GM12878 (cell line): ENCODE results near the gene RREB1. TPM values are rescaled to one million over a fixed set of nuclear protein-coding genes. Genes with fewer than 3 reads are reported as not detected.

Experiments
- USF2 ChIP-seq: IDR thresholded peaks from 2 replicates; pipeline ENCODE4 v1.6.1; 2011; ENCODE audit warnings: low read depth, low read length, improper control_type of control experiment, borderline replicate concordance
- ZNF24 ChIP-seq: fragments of 450-650 bp; IDR thresholded peaks from 2 replicates; pipeline ENCODE4 v1.6.1; 2017; ENCODE audit warnings: antibody characterized with exemption, mild to moderate bottlenecking
- polyA plus RNA-seq, 11 experiments: library from polyadenylated mRNA; depleted of rRNA in 4 of 11; unstranded in 6 of 11; stranded (reverse) in 5 of 11; fragments of >200 nt; fragmentation: Nextera tagmentation in 4 of 11; fragmentation: Illumina TruSeq in 1 of 11; extraction: Ambion mirVana in 4 of 11; extraction: Trizol in 1 of 11; gene quantifications; 1 replicate in 1 of 11; 2 replicates in 10 of 11; pipeline versions ENCODE4 v1.2.1 to v1.2.3, GENCODE V29; 2011 to 2016; ENCODE audit warnings: inconsistent platforms in 2 of 11, missing spikeins in 2 of 11, low read depth in 1 of 11
- total RNA-seq, 4 experiments: library from RNA; depleted of rRNA in 3 of 4; stranded (reverse); fragments of >200 nt in 3 of 4; fragmentation: Illumina TruSeq in 1 of 4; extraction: Trizol in 1 of 4; gene quantifications; 2 replicates each; pipeline versions ENCODE4 v1.2.1 to v1.2.3, GENCODE V29; 2013 to 2021
- TF ChIP-seq, protein P1 (sequence below): fragments of 450-650 bp; IDR thresholded peaks from 2 replicates; pipeline ENCODE4 v1.6.1; 2017; ENCODE audit warnings: mild to moderate bottlenecking, low read depth, inconsistent platforms; ENCODE audit not compliant: poor library complexity, severe bottlenecking
- TF ChIP-seq, protein P2 (sequence below): fragments of 150-350 bp; IDR thresholded peaks from 2 replicates; pipeline ENCODE4 v1.6.1; 2014; ENCODE audit warnings: mild to moderate bottlenecking, low read depth, low read length
- TF ChIP-seq, protein P3 (sequence below): fragments of 450-650 bp; formaldehyde crosslinking; IDR thresholded peaks from 2 replicates; pipeline ENCODE4 v1.4.0; 2022; ENCODE audit warnings: mild to moderate bottlenecking, moderate library complexity

Gene RREB1
- total and polyA plus RNA-seq, 10 of the 15 experiments (the other 5 are each of a cell fraction or from before 2014, with no cell fraction given): 1.9 to 30.3 (median 8.6) TPM

- TF ChIP-seq, protein P1, sequence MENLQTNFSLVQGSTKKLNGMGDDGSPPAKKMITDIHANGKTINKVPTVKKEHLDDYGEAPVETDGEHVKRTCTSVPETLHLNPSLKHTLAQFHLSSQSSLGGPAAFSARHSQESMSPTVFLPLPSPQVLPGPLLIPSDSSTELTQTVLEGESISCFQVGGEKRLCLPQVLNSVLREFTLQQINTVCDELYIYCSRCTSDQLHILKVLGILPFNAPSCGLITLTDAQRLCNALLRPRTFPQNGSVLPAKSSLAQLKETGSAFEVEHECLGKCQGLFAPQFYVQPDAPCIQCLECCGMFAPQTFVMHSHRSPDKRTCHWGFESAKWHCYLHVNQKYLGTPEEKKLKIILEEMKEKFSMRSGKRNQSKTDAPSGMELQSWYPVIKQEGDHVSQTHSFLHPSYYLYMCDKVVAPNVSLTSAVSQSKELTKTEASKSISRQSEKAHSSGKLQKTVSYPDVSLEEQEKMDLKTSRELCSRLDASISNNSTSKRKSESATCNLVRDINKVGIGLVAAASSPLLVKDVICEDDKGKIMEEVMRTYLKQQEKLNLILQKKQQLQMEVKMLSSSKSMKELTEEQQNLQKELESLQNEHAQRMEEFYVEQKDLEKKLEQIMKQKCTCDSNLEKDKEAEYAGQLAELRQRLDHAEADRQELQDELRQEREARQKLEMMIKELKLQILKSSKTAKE: no peak
- TF ChIP-seq ZNF24 (no peak), USF2 (no peak)
- TF ChIP-seq, protein P2, sequence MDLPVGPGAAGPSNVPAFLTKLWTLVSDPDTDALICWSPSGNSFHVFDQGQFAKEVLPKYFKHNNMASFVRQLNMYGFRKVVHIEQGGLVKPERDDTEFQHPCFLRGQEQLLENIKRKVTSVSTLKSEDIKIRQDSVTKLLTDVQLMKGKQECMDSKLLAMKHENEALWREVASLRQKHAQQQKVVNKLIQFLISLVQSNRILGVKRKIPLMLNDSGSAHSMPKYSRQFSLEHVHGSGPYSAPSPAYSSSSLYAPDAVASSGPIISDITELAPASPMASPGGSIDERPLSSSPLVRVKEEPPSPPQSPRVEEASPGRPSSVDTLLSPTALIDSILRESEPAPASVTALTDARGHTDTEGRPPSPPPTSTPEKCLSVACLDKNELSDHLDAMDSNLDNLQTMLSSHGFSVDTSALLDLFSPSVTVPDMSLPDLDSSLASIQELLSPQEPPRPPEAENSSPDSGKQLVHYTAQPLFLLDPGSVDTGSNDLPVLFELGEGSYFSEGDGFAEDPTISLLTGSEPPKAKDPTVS: no peak
- TF ChIP-seq, protein P3, sequence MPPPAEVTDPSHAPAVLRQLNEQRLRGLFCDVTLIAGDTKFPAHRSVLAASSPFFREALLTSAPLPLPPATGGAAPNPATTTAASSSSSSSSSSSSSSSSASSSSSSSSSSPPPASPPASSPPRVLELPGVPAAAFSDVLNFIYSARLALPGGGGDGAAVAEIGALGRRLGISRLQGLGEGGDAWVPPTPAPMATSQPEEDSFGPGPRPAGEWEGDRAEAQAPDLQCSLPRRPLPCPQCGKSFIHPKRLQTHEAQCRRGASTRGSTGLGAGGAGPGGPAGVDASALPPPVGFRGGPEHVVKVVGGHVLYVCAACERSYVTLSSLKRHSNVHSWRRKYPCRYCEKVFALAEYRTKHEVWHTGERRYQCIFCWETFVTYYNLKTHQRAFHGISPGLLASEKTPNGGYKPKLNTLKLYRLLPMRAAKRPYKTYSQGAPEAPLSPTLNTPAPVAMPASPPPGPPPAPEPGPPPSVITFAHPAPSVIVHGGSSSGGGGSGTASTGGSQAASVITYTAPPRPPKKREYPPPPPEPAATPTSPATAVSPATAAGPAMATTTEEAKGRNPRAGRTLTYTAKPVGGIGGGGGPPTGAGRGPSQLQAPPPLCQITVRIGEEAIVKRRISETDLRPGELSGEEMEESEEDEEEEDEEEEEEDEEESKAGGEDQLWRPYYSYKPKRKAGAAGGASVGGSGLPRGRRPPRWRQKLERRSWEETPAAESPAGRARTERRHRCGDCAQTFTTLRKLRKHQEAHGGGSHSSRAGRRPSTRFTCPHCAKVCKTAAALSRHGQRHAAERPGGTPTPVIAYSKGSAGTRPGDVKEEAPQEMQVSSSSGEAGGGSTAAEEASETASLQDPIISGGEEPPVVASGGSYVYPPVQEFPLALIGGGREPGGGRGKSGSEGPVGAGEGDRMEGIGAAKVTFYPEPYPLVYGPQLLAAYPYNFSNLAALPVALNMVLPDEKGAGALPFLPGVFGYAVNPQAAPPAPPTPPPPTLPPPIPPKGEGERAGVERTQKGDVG: no peak
Measured at GRCh38 chr6:7232351-7232750, 124.6 kb downstream of the RREB1 start (continued).
